Spleen (tissue), 11 donors: ENCODE measurements around the gene CFAP74. TPM values are rescaled to one million over a fixed set of nuclear protein-coding genes. Genes with fewer than 3 reads are reported as not detected.

ENCODE experiments used
- DNase-seq: peaks from one replicate; pipeline ENCODE4 v3.0.0-alpha.2; 2020
- H3K27ac ChIP-seq, 8 donors: fragments of 200-600 bp; sonication (generic) in 7 of 8; 1 replicate in 4 of 8; 2 replicates in 4 of 8; pipeline versions ENCODE4 v1.5.0 to v1.8.0; 2016 to 2021; ENCODE audit warnings: inconsistent platforms in 4 of 8, mild to moderate bottlenecking in 4 of 8, moderate library complexity in 1 of 8
- H3K27me3 ChIP-seq, 7 donors: fragments of 200-600 bp; sonication (generic) in 6 of 7; replicated peaks in 1 of 7; 1 replicate in 4 of 7; 2 replicates in 3 of 7; pipeline versions ENCODE4 v1.5.0 to v1.8.0; 2016 to 2021; ENCODE audit warnings: inconsistent platforms in 3 of 7, mild to moderate bottlenecking in 1 of 7
- H3K36me3 ChIP-seq, 6 donors: fragments of 200-600 bp; sonication (generic) in 5 of 6; 1 replicate in 4 of 6; 2 replicates in 2 of 6; pipeline versions ENCODE4 v1.5.0 to v1.8.0; 2016 to 2021; ENCODE audit warnings: inconsistent platforms in 2 of 6
- H3K4me1 ChIP-seq, 6 donors: fragments of 200-600 bp; sonication (generic) in 5 of 6; 1 replicate in 3 of 6; 2 replicates in 3 of 6; pipeline versions ENCODE4 v1.5.0 to v1.8.0; 2016 to 2021; ENCODE audit warnings: inconsistent platforms in 3 of 6
- H3K4me3 ChIP-seq, 8 donors: fragments of 200-600 bp; sonication (generic) in 7 of 8; 1 replicate in 4 of 8; 2 replicates in 4 of 8; pipeline versions ENCODE4 v1.5.0 to v1.8.0; 2016 to 2021; ENCODE audit warnings: inconsistent platforms in 4 of 8, mild to moderate bottlenecking in 4 of 8, moderate library complexity in 2 of 8
- H3K9me3 ChIP-seq, 8 donors: fragments of 200-600 bp; sonication (generic) in 7 of 8; 1 replicate in 4 of 8; 2 replicates in 4 of 8; pipeline versions ENCODE4 v1.5.0 to v1.8.0; 2016 to 2021; ENCODE audit warnings: inconsistent platforms in 4 of 8
- POLR2A ChIP-seq, 3 donors: fragments of 450-650 bp; IDR thresholded peaks; one replicate each; pipeline ENCODE4 v1.5.1; 2017; ENCODE audit warnings: antibody characterized with exemption in 3 of 3, mild to moderate bottlenecking in 1 of 3
- POLR2AphosphoS5 ChIP-seq, 3 donors: sonication (generic); formaldehyde crosslinking; IDR thresholded peaks; one replicate each; pipeline ENCODE4 v1.5.1; 2017; ENCODE audit warnings: antibody characterized with exemption in 3 of 3
- WGBS, 5 donors: extraction: QIAGEN DNeasy Blood & Tissue Kit in 3 of 5; methylation state at CpG; one replicate each; pipeline versions ENCODE4 v1.1.5 to v1.1.7; 2013 to 2018; 5-methylcytosine and 5-hydroxymethylcytosine counted together
- intact Hi-C: fragments of 100-400 bp; cut with DNase I; formaldehyde crosslinking; loops from one replicate; pipeline ENCODE4 v1.15.0; 2023; ENCODE audit warnings: low total_unique reads
- polyA plus RNA-seq, 3 donors: library from polyadenylated mRNA; stranded (reverse); fragments of 200-250 nt; gene quantifications; one replicate each; pipeline ENCODE4 v1.2.1, GENCODE V29; 2013
- total RNA-seq, 7 donors: library from RNA; depleted of rRNA in 3 of 7; stranded (reverse); fragments of >200 nt in 3 of 7; fragmentation: NEBNext Ultra II Directional in 4 of 7; extraction: Animal tissue kit (Norgen Biotek cat#: 25700) in 4 of 7; gene quantifications; one replicate each; pipeline versions ENCODE4 v1.1.0 to v1.2.1, GENCODE V29; 2016 to 2021
- TF ChIP-seq, protein P1 (sequence below), 11 experiments: fragments of 200-600 bp in 7 of 11; fragments of 450-650 bp in 4 of 11; sonication (generic) in 4 of 11; IDR thresholded peaks in 8 of 11; conservative IDR thresholded peaks in 3 of 11; 1 replicate in 7 of 11; 2 replicates in 4 of 11; pipeline versions ENCODE4 v1.4.0 to v1.8.0; 2016 to 2021; ENCODE audit warnings: antibody characterized with exemption in 11 of 11, inconsistent platforms in 4 of 11, mild to moderate bottlenecking in 1 of 11
- donor health status: healthy with polysubstance abuse.
- donor health status: DM: no; HTN: no; CAD: no; lungs with moderate emphysema.
- donor health status: DM: no; HTN: no; CAD: no.
- donor health status: Bipolar disorder and iron deficiency.
- donor health status: healthy.
- donor health status: DM: no; HTN: no; CAD: no.
- donor health status: DM: yes; HTN: yes; CAD: no.

CFAP74 gene
- total and polyA plus RNA-seq, 10 donors: 0.03 to 0.32 (median 0.14) TPM; not detected in 4

DNA sequence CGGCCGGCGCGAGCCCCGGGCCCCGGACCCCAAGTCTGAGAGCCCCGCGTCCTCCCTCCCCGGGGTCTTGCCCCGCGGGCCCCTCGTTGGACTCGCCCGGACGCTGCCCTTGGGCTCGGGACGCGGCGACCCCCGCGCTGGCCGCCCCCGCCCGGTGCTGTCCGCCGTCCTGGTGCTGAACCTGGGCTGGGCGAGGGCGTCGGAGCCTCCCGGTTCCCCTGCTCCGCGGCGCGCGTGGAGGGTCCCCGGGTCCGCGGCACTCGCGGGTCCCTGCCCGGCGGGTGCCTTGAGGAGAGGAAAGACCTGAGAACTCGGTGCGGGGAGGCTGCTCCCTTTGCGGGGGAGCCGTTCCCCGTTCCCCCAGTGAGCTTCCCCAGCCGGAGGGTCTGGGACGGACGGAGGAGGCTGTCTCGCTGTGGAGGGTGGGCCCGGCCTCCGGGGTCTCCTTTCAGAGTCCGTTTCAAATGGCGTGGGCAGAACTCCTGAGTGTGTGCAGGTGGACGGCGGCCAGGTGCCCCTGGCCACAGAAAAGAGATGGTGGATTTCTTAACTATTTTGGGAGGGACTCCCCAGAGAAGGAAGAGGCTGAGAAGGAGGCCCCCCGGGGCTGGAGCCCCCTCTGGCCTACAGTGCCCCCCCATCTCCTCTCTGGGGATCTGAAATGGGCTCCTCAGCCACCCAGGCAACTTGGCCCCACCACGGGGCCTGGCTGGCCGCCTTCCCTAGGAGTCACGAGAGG, 16.2 kb upstream of the CFAP74 start:
- H3K4me3 ChIP-seq: peak overlapping the region in 6 of 8 donors; percentile 8 to 60 (median 26)
- H3K4me1 ChIP-seq: peaks cover 0 to 27% (median 13%) of the 10 kb centered on the region in 6 donors
- peaks cover 0 to 100% (median 48%) of the 10 kb centered on the region in 7 donors for H3K27me3 ChIP-seq
- no peaks in the 10 kb centered on the region for H3K9me3 ChIP-seq
- TF ChIP-seq POLR2AphosphoS5 (IDR thresholded peaks at IDR 0.05) (peak in 1 of 3 donors; percentile 19), POLR2A (IDR thresholded peaks at IDR 0.05) (no peak)
- TF ChIP-seq, protein P1, sequence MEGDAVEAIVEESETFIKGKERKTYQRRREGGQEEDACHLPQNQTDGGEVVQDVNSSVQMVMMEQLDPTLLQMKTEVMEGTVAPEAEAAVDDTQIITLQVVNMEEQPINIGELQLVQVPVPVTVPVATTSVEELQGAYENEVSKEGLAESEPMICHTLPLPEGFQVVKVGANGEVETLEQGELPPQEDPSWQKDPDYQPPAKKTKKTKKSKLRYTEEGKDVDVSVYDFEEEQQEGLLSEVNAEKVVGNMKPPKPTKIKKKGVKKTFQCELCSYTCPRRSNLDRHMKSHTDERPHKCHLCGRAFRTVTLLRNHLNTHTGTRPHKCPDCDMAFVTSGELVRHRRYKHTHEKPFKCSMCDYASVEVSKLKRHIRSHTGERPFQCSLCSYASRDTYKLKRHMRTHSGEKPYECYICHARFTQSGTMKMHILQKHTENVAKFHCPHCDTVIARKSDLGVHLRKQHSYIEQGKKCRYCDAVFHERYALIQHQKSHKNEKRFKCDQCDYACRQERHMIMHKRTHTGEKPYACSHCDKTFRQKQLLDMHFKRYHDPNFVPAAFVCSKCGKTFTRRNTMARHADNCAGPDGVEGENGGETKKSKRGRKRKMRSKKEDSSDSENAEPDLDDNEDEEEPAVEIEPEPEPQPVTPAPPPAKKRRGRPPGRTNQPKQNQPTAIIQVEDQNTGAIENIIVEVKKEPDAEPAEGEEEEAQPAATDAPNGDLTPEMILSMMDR (IDR thresholded peaks at IDR 0.05 in 8 of 11, conservative IDR thresholded peaks at IDR 0.05 in 3 of 11): peak in 1 of 11 experiments; percentile 17
- H3K27ac ChIP-seq: no peak overlapping the region
- intact Hi-C loops: no loop called here
- DNase-seq: no peak
- no peaks in the 10 kb centered on the region for H3K36me3 ChIP-seq
- 11 to 26% (median 17%) methylated on average over 12 to 61 of the region's 61 CpGs for WGBS, 5 donors

DNA sequence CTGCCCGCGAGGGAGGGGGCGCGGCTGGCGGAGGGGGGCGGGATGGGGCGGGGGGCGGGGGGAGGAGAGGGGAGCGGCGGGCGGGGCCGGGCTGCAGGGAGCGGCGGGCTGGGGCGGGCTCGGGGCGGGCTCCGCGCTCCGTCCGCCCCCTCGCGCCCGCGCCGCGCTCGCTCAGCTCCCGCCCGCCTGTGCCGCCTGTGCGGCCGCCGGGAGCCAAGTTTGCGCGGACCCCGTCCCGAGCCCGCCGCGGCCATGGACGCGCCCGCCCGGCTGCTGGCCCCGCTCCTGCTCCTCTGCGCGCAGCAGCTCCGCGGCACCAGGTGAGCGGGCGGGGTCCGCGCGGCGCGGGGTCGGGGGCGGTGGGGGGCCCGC, 15.6 kb upstream of the CFAP74 start, which contains the start of gene GABRD:
Gene GABRD (plus strand): TSS at position 174 of the 372 bp plus-strand sequence. CDS start 79 bp downstream, at position 253.
- intact Hi-C loops: no loop called here
- Histone ChIP-seq H3K27ac (no peak within 1 kb of the TSS), H3K4me3 (peak within 1 kb of the TSS in 6 of 8 donors; percentile 8 to 60 (median 26)), H3K27me3 (peaks cover 0 to 100% (median 45%) of the 10 kb centered on the region in 7 donors), H3K9me3 (no peaks in the 10 kb centered on the region), H3K36me3 (no peaks in the 10 kb centered on the region), H3K4me1 (peaks cover 0 to 23% (median 10%) of the 10 kb centered on the region in 6 donors)
- no peak for DNase-seq
- 0 to 2% (median 2%) methylated on average over 7 to 46 of the region's 60 CpGs for WGBS, 5 donors
- no peak for TF ChIP-seq POLR2AphosphoS5 (IDR thresholded peaks at IDR 0.05)

DNA sequence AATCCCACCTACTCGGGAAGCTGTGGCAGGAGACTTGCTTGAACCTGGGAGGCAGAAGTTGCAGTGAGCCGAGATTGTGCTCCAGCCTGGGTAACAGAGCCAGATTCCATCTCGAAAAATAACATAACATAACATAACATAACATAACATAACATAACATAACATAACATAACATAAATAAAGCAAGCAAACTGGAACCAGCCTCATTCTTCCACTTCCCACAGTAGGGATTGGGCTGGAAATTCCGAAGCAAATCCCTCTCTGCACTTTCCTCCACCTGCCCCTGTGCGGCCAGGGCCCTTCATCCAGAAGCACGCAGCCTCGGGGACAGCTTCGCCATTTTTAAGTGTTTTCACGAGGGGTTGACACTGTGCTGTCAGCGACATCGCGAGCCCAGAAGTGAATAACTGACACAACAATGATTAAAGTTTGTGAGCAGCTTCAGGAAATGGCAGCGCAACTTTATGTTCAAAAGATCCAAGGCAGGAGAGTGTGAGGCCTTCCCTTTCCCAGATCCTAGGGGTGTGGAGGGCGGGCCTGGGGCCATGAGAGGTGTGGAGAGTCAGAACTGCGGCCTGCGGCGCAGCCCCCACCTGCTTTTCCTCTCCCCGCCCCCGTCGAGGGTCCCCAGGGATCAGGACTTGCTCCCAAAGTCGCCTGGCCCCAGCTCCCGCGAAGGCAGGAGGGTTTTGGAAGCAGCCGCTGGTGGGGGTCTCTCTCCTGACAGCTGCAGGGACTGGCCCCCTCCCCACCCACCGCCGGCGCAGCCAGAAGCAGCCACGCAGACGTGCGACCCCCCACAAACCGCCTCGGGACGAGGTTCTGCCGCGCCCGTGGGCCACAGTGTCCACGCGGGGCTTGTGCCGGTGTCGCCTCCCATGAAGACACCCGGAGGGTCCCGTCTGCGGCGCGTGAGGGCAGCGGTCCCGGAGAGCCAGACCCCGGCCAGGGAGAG, 14.9 kb upstream of the CFAP74 start:
- intact Hi-C loops: no loop called here
- no peak for DNase-seq
- Histone ChIP-seq H3K4me3 (peak overlapping the region in 1 of 8 donors; percentile 60), H3K27me3 (peaks cover 0 to 100% (median 45%) of the 10 kb centered on the region in 7 donors), H3K4me1 (peaks cover 0 to 23% (median 10%) of the 10 kb centered on the region in 6 donors), H3K27ac (no peak overlapping the region), H3K36me3 (no peaks in the 10 kb centered on the region), H3K9me3 (no peaks in the 10 kb centered on the region)
- TF ChIP-seq POLR2A (IDR thresholded peaks at IDR 0.05) (no peak), POLR2AphosphoS5 (IDR thresholded peaks at IDR 0.05) (no peak)
- TF ChIP-seq, protein P1 (IDR thresholded peaks at IDR 0.05 in 8 of 11, conservative IDR thresholded peaks at IDR 0.05 in 3 of 11): no peak
- 17 to 46% (median 19%) methylated on average over 14 to 48 of the region's 48 CpGs for WGBS, 5 donors

GRCh38 chr1:2016123-2016522, 12.5 kb upstream of the CFAP74 start:
- intact Hi-C loops: no loop called here
- Histone ChIP-seq H3K4me3 (no peak overlapping the region), H3K9me3 (no peaks in the 10 kb centered on the region), H3K27ac (no peak overlapping the region), H3K4me1 (peaks cover 0 to 23% (median 10%) of the 10 kb centered on the region in 6 donors), H3K27me3 (peaks cover 0 to 92% (median 30%) of the 10 kb centered on the region in 7 donors), H3K36me3 (no peaks in the 10 kb centered on the region)
- TF ChIP-seq POLR2A (IDR thresholded peaks at IDR 0.05): no peak
- TF ChIP-seq POLR2AphosphoS5 (IDR thresholded peaks at IDR 0.05): no peak
- TF ChIP-seq, protein P1 (IDR thresholded peaks at IDR 0.05 in 8 of 11, conservative IDR thresholded peaks at IDR 0.05 in 3 of 11): no peak
- DNase-seq: no peak
- 83 to 91% (median 87%) methylated on average over 9 of the region's 9 CpGs for WGBS, 5 donors
